Type B pancreatic cell (in vitro differentiated cells): ENCODE results near the gene COX14. TPM values are rescaled to one million over a fixed set of nuclear protein-coding genes. Genes with fewer than 3 reads are reported as not detected.
"Not testable (repeated sequence)": the region's sequence is repeated elsewhere in the genome, so short reads cannot be mapped to it uniquely, and the experiment has no call there.

ENCODE experiments used
- DNase-seq: peaks from one replicate; pipeline ENCODE4 v3.0.0; 2021; ENCODE audit warnings: mixed read lengths; ENCODE audit not compliant: unreplicated experiment; ENCODE audit errors: extremely low spot score
- H3K27ac Mint-ChIP-seq: 2 replicates; pipeline ENCODE4 v1.8.0; 2021; ENCODE audit warnings: mild to moderate bottlenecking, mixed read lengths
- H3K27me3 Mint-ChIP-seq: 2 replicates; pipeline ENCODE4 v1.8.0; 2021; ENCODE audit warnings: mixed read lengths
- H3K36me3 Mint-ChIP-seq: 2 replicates; pipeline ENCODE4 v1.8.0; 2021; ENCODE audit warnings: mixed read lengths
- H3K4me1 Mint-ChIP-seq: one replicate; pipeline ENCODE4 v1.8.0; 2021; ENCODE audit warnings: mixed read lengths; ENCODE audit not compliant: unreplicated experiment
- H3K4me3 Mint-ChIP-seq: 2 replicates; pipeline ENCODE4 v1.8.0; 2021; ENCODE audit warnings: mild to moderate bottlenecking, mixed read lengths
- H3K9me3 Mint-ChIP-seq: 2 replicates; pipeline ENCODE4 v1.8.0; 2021; ENCODE audit warnings: mixed read lengths
- total RNA-seq: library from RNA; stranded (reverse); gene quantifications from 2 replicates; pipeline ENCODE4 v1.2.1, GENCODE V29; 2021; ENCODE audit warnings: low replicate concordance
- TF ChIP-seq, protein P1 (sequence below): fragments of 200-600 bp; sonication (generic); conservative IDR thresholded peaks from 2 replicates; pipeline ENCODE4 v1.5.0; 2021; ENCODE audit warnings: antibody characterized with exemption, mild to moderate bottlenecking

The COX14 gene
- total RNA-seq, 1 donor from 2014 or later: 42.6 TPM

DNA sequence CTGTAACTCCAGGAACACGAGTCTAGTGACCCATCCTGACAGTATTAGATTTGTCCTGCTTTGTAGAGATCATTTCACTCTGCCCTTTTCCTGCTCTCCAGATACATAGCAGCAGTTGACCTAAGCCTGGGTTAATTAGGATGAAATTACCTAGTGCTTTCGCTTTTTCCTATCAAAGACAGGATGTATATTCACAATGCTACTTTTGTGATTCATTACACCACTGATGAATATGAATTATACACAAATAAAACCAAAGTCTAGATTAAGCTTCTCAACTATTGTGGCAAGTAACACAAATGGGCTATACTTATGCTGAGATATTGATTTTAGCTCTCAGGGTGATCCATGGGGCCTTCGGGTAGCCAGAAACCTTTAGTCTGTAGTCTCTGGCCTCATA is 37.3 kb downstream of the COX14 start:
- Mint-ChIP-seq H3K9me3 (no peaks in the 10 kb centered on the region), H3K27me3 (no peaks in the 10 kb centered on the region), H3K27ac (no peak overlapping the region), H3K4me3 (no peak overlapping the region), H3K4me1 (peaks cover 3% of the 10 kb centered on the region), H3K36me3 (no peaks in the 10 kb centered on the region)
- DNase-seq: no peak
- TF ChIP-seq, protein P1, sequence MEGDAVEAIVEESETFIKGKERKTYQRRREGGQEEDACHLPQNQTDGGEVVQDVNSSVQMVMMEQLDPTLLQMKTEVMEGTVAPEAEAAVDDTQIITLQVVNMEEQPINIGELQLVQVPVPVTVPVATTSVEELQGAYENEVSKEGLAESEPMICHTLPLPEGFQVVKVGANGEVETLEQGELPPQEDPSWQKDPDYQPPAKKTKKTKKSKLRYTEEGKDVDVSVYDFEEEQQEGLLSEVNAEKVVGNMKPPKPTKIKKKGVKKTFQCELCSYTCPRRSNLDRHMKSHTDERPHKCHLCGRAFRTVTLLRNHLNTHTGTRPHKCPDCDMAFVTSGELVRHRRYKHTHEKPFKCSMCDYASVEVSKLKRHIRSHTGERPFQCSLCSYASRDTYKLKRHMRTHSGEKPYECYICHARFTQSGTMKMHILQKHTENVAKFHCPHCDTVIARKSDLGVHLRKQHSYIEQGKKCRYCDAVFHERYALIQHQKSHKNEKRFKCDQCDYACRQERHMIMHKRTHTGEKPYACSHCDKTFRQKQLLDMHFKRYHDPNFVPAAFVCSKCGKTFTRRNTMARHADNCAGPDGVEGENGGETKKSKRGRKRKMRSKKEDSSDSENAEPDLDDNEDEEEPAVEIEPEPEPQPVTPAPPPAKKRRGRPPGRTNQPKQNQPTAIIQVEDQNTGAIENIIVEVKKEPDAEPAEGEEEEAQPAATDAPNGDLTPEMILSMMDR: no peak

DNA sequence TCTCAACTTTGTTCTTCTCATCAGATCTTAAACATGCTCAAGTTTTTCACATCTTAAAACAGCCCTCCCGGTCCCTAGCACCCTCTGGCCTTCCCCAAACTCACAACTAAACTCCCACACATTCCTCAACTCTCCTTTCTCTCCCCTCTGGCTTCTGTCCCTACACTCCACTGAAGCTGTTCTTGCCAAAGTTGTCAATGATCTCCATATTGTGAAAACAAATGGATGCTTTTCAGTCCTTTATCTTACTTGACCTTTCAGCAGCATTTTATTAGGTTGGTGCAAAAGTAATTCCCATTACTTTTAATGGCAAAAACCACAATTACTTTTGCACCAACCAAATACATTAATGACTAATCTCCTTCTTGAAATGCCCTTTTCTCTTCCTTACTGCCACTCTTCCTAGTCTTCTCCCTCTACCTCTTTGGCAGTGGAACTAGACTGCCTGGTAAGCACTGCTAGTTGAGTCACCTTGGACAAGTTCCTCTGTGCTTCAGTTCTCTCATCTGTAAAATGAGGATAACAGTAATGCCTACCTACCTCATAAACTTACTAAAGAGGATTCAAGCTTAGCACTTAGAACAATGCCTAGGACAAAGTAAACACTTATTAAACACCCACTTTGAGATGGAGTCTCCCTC is 39.1 kb downstream of the COX14 start:
- no peak overlapping the region for H3K4me3 Mint-ChIP-seq
- no peaks in the 10 kb centered on the region for H3K27me3 Mint-ChIP-seq
- no peak for DNase-seq
- no peak overlapping the region for H3K27ac Mint-ChIP-seq
- peaks cover 3% of the 10 kb centered on the region for H3K4me1 Mint-ChIP-seq
- TF ChIP-seq, protein P1: no peak
- H3K9me3 Mint-ChIP-seq: no peaks in the 10 kb centered on the region
- no peaks in the 10 kb centered on the region for H3K36me3 Mint-ChIP-seq

DNA sequence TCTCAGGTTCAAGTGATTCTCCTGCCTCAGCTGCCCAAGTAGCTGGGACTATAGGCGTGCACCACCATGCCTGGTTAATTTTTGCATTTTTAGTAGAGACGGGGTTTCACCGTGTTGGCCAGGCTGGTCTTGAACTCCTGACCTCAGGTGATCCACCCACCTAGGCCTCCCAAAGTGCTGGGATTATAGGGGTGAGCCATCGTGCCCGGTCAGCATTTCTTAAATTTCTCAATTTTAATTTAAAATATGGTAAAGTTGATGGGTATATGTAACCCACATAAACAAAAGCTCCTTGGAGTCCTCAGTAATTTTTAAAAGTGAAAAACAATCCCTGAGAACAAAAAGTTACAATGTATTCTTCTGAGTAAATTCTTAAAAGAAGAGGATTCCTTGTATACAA is 42.9 kb downstream of the COX14 start:
- not testable (repeated sequence) for H3K4me3 Mint-ChIP-seq, H3K9me3 Mint-ChIP-seq

DNA sequence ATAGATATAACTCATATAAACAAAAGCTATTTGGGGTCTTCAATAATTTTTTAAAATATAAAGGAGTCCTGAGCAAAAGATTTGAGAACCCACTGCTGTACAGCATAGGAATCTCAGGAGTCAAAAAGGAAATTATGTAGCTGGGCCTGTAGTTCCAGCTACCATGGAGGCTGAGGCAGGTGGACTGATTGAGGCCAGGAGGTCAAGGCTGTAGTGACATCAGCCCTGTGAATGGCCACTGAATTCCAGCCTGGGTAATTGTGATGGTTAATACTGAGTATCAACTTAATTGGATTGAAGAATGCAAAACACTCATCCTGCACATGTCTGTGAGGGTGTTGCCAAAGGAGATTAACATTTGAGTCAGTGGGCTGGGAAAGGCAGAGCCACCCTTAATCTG is 44.6 kb downstream of the COX14 start:
- DNase-seq: no peak
- Mint-ChIP-seq H3K27me3 (no peaks in the 10 kb centered on the region), H3K4me1 (peaks cover 5% of the 10 kb centered on the region), H3K4me3 (no peak overlapping the region), H3K27ac (no peak overlapping the region), H3K9me3 (no peaks in the 10 kb centered on the region), H3K36me3 (peaks cover 13% of the 10 kb centered on the region)
- TF ChIP-seq, protein P1: no peak

More for the DNA sequence above, 42.9 kb downstream of the COX14 start:
- not testable (repeated sequence) for H3K4me1 Mint-ChIP-seq, DNase-seq, H3K27me3 Mint-ChIP-seq, H3K27ac Mint-ChIP-seq
- peaks cover 13% of the 10 kb centered on the region for H3K36me3 Mint-ChIP-seq

DNA sequence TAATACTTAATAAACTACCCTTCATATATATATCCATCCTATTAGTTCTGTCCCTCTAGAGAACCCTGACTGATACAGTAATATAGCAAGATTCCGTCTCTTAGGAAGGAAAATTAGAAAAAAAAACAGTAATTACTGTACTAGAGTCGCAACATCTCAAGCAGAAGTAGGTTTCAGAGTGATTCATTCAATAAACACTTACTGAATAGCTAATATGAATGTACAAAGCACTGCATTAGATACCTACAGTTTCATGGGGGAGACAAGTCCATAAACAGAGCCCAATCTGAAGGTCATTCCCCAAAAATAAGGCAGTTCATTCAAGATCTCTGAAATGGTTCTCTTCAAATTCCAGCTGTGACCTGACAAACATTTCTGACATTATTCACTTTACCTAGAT is 45.2 kb downstream of the COX14 start:
- Mint-ChIP-seq H3K4me1 (peaks cover 5% of the 10 kb centered on the region), H3K36me3 (peaks cover 13% of the 10 kb centered on the region), H3K27me3 (no peaks in the 10 kb centered on the region), H3K27ac (peak overlapping the region; percentile 14), H3K9me3 (no peaks in the 10 kb centered on the region), H3K4me3 (no peak overlapping the region)
- no peak for DNase-seq
- TF ChIP-seq, protein P1: no peak

GRCh38 chr12:50160643-50161042 is 48.6 kb downstream of the COX14 start:
- TF ChIP-seq, protein P1: no peak
- DNase-seq: no peak
- Mint-ChIP-seq H3K9me3 (no peaks in the 10 kb centered on the region), H3K4me3 (no peak overlapping the region), H3K27ac (peak overlapping the region; percentile 6), H3K36me3 (peaks cover 17% of the 10 kb centered on the region), H3K27me3 (no peaks in the 10 kb centered on the region), H3K4me1 (peaks cover 8% of the 10 kb centered on the region)
